22Rv1 (cell line): ENCODE results near the gene HECTD3.

Experiments used
- CTCF ChIP-seq: fragments of 450-650 bp; IDR thresholded peaks from 2 replicates; pipeline ENCODE4 v1.5.1; 2017; ENCODE audit warnings: mild to moderate bottlenecking
- ZFX ChIP-seq: fragments of 450-650 bp; IDR thresholded peaks from 2 replicates; pipeline ENCODE4 v1.6.1; 2017; ENCODE audit warnings: antibody characterized with exemption, borderline replicate concordance

- TF ChIP-seq CTCF (no peak), ZFX (no peak)
Observed at GRCh38 chr1:45016767-45017166, 5.6 kb upstream of the HECTD3 start.
